Activated CD4-positive, alpha-beta T cell treated with anti-CD3 and anti-CD28 coated beads, Interleukin-2, amount 10 ng/mL, durations not matched to agents 24 days and 14 days (primary cell): ENCODE data around the gene CA12. TPM values are rescaled to one million over a fixed set of nuclear protein-coding genes. Genes with fewer than 3 reads are reported as not detected.
"Not testable (repeated sequence)": the region's sequence is repeated elsewhere in the genome, so short reads cannot be mapped to it uniquely, and the experiment has no call there.

Source experiments
- DNase-seq: peaks from one replicate; pipeline ENCODE4 v3.0.0; 2022
- H3K27ac Mint-ChIP-seq: one replicate; pipeline ENCODE4 v1.8.0; 2022; ENCODE audit warnings: mild to moderate bottlenecking, mixed read lengths
- H3K27me3 Mint-ChIP-seq: one replicate; pipeline ENCODE4 v1.8.0; 2022; ENCODE audit warnings: mixed read lengths
- H3K36me3 Mint-ChIP-seq: one replicate; pipeline ENCODE4 v1.8.0; 2022; ENCODE audit warnings: low read depth, mild to moderate bottlenecking, mixed read lengths
- H3K4me1 Mint-ChIP-seq: one replicate; pipeline ENCODE4 v1.8.0; 2021; ENCODE audit warnings: mixed read lengths
- H3K4me3 Mint-ChIP-seq: one replicate; pipeline ENCODE4 v1.8.0; 2022; ENCODE audit warnings: mild to moderate bottlenecking, moderate library complexity, mixed read lengths
- H3K9me3 Mint-ChIP-seq: one replicate; pipeline ENCODE4 v1.8.0; 2021; ENCODE audit warnings: mixed read lengths
- intact Hi-C: fragments of 100-400 bp; cut with micrococcal nuclease; formaldehyde crosslinking; loops from one replicate; pipeline ENCODE4 v1.15.1; 2023
- total RNA-seq: library from RNA; stranded (reverse); gene quantifications from 2 replicates; pipeline ENCODE4 v1.2.3, GENCODE V29; 2022

CA12 gene
- total RNA-seq, 1 donor from 2014 or later: 0.63 TPM

DNA sequence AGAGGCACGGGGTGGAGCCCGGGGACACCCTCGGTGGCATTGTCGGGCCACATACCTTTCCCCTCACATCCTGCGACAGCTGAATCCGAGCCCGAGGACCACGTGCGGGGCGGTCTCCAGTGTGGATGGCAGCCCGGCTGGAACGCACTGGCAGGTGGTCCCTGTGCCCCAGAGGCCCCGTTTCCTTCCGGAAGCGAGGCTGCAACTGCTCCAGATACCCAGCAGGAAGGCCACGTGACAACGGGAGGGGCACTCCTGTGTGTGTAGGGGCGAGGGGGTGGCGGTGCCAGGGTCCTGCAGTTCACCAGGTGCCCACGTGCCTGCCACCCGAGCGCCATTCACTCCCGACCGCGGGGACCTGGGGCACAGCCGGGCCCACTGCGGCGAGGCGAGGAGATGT, 60.2 kb downstream of the CA12 start:
- Mint-ChIP-seq H3K27ac (no peak overlapping the region), H3K4me3 (no peak overlapping the region), H3K9me3 (no peaks in the 10 kb centered on the region), H3K27me3 (peaks cover 3% of the 10 kb centered on the region), H3K36me3 (no peaks in the 10 kb centered on the region), H3K4me1 (no peaks in the 10 kb centered on the region)
- DNase-seq: no peak
- intact Hi-C loops: no loop called here

DNA sequence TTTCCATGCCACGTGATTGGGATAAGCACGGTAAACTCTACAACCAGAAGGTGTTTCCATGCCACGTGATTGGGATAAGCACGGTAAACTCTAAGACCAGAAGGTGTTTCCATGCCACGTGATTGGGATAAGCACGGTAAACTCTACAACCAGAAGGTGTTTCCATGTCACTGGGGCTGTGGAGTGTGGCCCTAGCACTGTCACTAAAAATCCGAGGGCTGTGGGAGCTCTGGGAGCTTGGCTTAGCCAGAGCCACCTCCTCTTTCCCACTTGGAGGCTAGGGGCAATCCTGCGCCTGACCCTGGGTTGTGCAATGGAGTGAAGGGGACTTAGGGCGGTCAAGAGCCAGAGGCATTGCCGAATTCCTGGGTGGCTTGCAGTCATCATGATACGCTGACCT, 60.7 kb downstream of the CA12 start:
- H3K36me3 Mint-ChIP-seq, H3K27me3 Mint-ChIP-seq, intact Hi-C loops, H3K4me1 Mint-ChIP-seq, H3K27ac Mint-ChIP-seq, H3K9me3 Mint-ChIP-seq, H3K4me3 Mint-ChIP-seq, DNase-seq: not testable (repeated sequence)

DNA sequence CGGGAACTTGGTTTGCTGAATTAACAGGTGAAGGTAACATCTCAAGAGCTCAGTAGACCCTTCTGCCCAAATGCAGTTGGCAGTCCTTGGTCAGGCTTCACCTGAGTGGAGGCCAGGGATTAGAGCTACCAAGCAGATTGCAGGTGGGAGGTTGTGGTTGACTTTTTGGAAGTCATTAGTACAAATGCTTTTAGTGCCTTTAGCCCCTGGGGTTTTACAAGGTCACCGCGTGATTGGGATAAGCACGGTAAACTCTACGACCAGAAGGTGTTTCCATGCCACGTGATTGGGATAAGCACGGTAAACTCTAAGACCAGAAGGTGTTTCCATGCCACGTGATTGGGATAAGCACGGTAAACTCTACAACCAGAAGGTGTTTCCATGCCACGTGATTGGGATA, 61.2 kb downstream of the CA12 start:
- intact Hi-C loops, H3K27me3 Mint-ChIP-seq: not testable (repeated sequence)

DNA sequence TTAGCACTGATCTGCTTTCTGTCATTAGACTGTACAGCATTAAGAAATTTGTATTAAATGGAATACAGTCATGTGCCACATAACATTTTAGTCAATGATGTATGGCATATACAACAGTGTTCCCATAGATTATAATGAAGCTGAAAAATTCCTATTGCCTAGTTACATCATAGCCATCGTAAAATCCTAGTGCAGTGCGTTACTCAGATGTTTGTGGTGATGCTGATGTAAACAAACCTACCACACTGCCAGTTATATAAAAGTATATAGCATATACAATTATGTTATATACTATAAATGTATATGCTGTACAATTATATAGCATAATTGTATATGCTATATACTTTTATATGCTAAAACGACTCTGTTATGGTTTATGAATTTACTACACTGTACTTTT, 62.6 kb downstream of the CA12 start:
- H3K9me3 Mint-ChIP-seq: no peaks in the 10 kb centered on the region
- DNase-seq: no peak
- no peaks in the 10 kb centered on the region for H3K4me1 Mint-ChIP-seq
- no peak overlapping the region for H3K4me3 Mint-ChIP-seq
- H3K36me3 Mint-ChIP-seq: no peaks in the 10 kb centered on the region
- intact Hi-C loops: no loop called here
- peaks cover 15% of the 10 kb centered on the region for H3K27me3 Mint-ChIP-seq
- H3K27ac Mint-ChIP-seq: no peak overlapping the region

More for the DNA sequence above, 61.2 kb downstream of the CA12 start:
- not testable (repeated sequence) for H3K9me3 Mint-ChIP-seq, H3K4me1 Mint-ChIP-seq, DNase-seq, H3K27ac Mint-ChIP-seq, H3K4me3 Mint-ChIP-seq, H3K36me3 Mint-ChIP-seq

DNA sequence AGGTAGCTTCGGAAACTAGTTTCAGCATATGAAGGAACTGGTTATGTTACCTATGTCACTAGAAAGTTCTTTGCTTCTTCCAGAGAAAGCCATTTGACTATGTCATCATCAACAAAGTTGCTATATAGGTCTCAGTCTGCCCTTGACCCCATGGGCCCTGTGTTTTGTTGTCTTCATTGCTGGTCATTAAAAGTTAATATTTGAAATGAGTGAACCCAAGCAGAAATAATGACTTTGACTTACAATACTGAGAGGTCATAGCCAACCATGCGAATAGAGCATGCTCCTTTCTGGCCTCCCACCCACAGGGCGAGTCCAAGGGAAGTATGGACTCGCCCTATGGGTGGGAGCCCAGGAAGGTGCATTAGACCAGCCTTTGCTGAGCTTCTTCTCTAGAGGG, 63.3 kb downstream of the CA12 start:
- peaks cover 17% of the 10 kb centered on the region for H3K27me3 Mint-ChIP-seq
- H3K9me3 Mint-ChIP-seq: no peaks in the 10 kb centered on the region
- intact Hi-C loops: no loop called here
- DNase-seq: no peak
- H3K4me1 Mint-ChIP-seq: no peaks in the 10 kb centered on the region
- H3K4me3 Mint-ChIP-seq: no peak overlapping the region
- H3K36me3 Mint-ChIP-seq: no peaks in the 10 kb centered on the region
- no peak overlapping the region for H3K27ac Mint-ChIP-seq

DNA sequence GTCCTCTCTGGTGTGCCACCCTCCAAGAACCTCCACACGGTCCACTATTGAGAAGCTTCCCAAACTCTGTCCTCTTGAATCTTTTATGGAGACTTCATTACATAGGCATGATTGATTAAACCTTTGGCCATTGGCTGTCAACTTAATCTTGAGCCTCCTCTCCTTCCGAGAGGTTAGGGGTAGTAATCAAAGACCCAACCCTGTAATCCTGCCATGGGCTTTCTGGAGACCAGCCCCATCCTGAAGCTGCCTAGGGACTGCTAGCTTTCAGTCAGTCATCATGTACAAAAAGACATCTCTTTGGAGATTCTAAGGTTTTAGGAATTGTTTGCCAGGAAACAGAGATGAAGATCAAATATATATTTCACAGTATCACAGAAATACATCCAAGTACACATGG, 67.2 kb downstream of the CA12 start:
- Mint-ChIP-seq H3K36me3 (no peaks in the 10 kb centered on the region), H3K4me3 (no peak overlapping the region), H3K9me3 (no peaks in the 10 kb centered on the region), H3K4me1 (no peaks in the 10 kb centered on the region), H3K27me3 (peaks cover 18% of the 10 kb centered on the region), H3K27ac (no peak overlapping the region)
- intact Hi-C loops: no loop called here
- no peak for DNase-seq

DNA sequence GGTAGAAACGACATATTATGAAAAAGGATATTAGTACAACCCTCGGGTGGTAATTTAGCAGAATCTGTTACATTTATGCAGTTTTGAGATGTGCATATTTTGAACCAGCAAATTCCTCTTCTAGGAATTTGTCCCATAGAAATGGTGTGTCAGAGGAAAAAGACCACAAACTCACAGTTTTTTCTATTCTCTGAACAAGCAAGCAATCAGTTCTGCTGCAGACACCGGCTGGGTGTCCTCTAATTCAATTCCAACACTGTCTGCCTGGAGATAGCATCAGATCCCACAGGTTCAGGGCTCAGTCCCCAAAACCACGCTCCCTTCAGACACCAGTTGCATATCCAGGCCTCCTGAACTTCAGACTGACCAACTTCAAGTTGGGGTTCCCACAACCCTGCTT, 67.8 kb downstream of the CA12 start:
- Mint-ChIP-seq H3K9me3 (no peaks in the 10 kb centered on the region), H3K27me3 (peaks cover 21% of the 10 kb centered on the region), H3K36me3 (peaks cover 1% of the 10 kb centered on the region), H3K27ac (no peak overlapping the region), H3K4me3 (no peak overlapping the region), H3K4me1 (no peaks in the 10 kb centered on the region)
- DNase-seq: no peak
- intact Hi-C loops: no loop called here

DNA sequence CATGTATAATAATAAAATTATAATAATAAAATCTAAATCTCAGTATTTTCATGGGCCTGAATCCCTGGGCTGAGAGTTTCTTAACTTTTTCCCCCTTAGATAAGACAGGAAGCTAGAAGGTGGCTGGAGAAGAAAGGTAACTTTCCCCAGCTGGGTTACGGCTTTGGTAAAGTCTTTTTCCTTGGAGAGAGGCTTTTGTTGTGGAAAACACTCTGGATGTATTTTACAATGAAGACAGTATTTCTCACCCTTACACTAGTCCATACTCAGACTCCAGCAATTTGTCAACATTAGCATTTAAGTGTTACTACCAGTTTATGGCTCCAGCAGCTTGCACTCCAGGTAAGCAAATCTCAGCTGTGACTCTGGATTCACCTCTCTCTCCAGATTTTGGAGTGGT, 69.4 kb downstream of the CA12 start:
- intact Hi-C loops: no loop called here
- H3K27me3 Mint-ChIP-seq: peaks cover 21% of the 10 kb centered on the region
- H3K27ac Mint-ChIP-seq: no peak overlapping the region
- no peaks in the 10 kb centered on the region for H3K4me1 Mint-ChIP-seq
- no peak overlapping the region for H3K4me3 Mint-ChIP-seq
- H3K36me3 Mint-ChIP-seq: peaks cover 1% of the 10 kb centered on the region
- no peaks in the 10 kb centered on the region for H3K9me3 Mint-ChIP-seq
- no peak for DNase-seq

DNA sequence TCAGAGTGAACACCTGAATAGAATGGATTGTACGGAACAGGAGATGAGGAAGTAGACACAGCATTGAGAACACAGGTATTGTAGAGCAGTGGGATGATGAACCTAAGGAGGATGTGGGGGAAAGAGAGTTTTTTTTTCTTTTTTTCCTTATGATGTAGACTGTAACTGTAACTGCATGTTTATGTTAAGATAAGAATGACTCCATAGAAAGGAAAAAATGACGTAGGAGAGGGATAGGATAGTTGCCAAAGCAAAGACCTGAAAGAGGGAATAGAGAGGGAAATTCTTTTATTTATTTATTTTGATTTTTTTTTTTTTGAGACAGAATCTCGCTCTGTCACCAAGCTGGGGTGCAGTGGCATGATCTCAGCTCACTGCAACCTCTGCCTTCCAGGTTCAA, 71.0 kb downstream of the CA12 start:
- Mint-ChIP-seq H3K9me3 (no peaks in the 10 kb centered on the region), H3K27me3 (peaks cover 14% of the 10 kb centered on the region), H3K27ac (no peak overlapping the region), H3K4me3 (no peak overlapping the region), H3K4me1 (no peaks in the 10 kb centered on the region), H3K36me3 (peaks cover 1% of the 10 kb centered on the region)
- no peak for DNase-seq
- intact Hi-C loops: no loop called here

DNA sequence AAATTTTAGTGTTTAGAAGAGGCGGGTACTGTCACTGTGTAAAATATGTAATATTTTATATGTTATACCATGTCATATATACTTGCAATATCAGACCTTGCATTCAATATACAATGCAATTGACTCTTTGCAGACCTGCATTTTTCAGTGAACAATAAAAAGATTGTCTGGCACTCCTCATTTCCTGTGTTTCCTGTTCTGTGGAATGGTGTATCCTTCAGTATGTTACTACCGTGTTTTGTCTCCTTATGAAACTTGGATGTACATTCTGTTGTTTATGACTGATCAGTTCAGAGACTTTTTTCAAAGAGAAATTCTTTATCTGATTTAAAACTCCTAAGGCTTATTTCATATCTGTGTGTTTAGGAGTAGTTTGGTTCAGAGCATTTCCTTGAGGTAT, 72.7 kb downstream of the CA12 start:
- no peak for DNase-seq
- Mint-ChIP-seq H3K9me3 (no peaks in the 10 kb centered on the region), H3K4me1 (no peaks in the 10 kb centered on the region), H3K27ac (no peak overlapping the region), H3K36me3 (peaks cover 1% of the 10 kb centered on the region), H3K4me3 (no peak overlapping the region), H3K27me3 (peaks cover 5% of the 10 kb centered on the region)
- intact Hi-C loops: no loop called here

DNA sequence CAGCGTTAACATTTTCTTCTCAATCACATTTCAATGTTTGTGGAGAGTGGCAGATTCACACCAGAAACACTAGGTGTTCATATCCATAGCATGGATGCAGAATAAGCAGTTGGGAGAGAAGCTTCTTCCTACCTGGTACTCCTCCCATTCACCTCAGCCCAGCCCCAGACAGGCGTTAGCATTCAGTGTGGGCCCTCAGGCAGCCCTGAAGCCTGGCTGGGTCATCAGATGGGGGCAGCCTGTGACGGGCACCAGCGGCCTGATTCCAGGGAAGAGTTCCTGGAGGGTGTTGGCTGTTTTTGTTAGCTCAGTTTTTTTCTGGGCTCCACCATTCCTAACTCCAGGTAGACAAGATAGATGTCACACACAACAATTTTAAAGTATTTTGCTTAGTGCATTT, 73.2 kb downstream of the CA12 start:
- Mint-ChIP-seq H3K27ac (no peak overlapping the region), H3K4me1 (no peaks in the 10 kb centered on the region), H3K27me3 (peaks cover 5% of the 10 kb centered on the region), H3K36me3 (peaks cover 1% of the 10 kb centered on the region), H3K4me3 (no peak overlapping the region), H3K9me3 (no peaks in the 10 kb centered on the region)
- intact Hi-C loops: no loop called here
- DNase-seq: no peak

DNA sequence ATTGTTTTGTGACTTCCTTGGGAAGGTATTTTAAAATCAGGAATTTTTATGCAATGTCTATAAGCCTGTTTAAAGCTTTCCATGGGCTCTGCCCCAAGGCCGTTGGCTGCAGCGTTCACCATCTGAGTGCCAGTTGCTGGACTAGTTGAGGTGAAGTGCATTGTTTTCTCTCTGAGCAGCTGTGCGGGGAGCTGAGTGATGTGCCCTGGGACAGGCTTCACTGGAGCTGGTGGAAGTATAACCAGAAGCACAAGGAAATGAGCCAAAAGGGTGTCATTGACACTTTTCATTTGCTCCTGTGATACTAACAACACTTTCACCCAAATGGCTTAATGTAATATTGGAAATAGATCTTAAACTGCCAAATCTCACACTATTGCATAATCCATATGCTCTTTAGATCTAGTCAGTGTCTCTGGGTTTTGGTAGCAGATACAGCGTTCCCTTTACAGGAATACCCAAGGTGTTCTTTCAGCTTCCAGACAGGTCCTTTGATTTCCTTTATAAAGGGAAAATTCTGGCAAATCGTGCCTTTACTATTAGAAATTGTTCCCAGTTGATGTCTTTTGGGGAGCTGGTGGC, 75.1 kb downstream of the CA12 start:
- Mint-ChIP-seq H3K27me3 (peaks cover 3% of the 10 kb centered on the region), H3K4me3 (no peak overlapping the region), H3K4me1 (no peaks in the 10 kb centered on the region), H3K36me3 (peaks cover 3% of the 10 kb centered on the region), H3K27ac (no peak overlapping the region), H3K9me3 (no peaks in the 10 kb centered on the region)
- no peak for DNase-seq
- intact Hi-C loops: no loop called here

DNA sequence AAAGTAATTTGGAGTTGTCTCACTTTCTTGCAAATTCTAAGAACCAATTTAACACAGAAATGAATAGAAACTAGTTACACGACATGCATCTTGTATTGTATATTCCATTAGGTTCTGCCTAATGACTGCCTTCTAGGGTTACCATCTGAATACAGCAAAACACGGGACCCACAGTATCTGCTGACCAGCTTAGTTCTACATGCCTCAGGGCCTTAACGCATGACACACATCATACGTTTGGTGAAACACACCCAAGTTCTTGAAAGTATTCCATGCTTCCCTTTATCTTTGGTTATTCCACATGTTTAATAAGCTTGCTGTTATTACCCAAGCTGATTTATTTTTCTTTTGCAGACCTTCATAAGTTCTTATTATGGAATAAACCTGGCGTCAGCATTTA, 76.4 kb downstream of the CA12 start:
- Mint-ChIP-seq H3K36me3 (peaks cover 3% of the 10 kb centered on the region), H3K4me3 (no peak overlapping the region), H3K27ac (no peak overlapping the region), H3K9me3 (no peaks in the 10 kb centered on the region), H3K27me3 (peaks cover 3% of the 10 kb centered on the region), H3K4me1 (no peaks in the 10 kb centered on the region)
- DNase-seq: no peak
- intact Hi-C loops: no loop called here

DNA sequence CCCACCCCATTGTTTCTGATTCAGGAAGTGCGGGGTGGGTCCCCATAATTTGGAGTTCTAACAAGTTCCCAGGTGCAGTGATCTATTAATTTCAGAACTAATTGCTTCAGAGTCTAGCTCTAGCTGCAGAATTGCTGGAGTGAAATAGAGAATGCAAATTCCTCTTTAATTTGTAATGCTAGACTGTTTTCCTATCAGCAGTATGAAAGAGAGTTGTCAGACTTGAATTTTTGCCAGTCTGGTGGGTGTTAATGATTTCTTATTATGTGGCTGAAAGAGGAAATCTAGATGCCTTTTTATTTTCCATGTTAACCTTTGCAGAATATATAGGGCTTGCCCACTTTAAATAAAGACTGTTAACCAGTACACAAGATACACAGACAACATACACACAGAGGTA, 80.6 kb downstream of the CA12 start:
- intact Hi-C loops: no loop called here
- Mint-ChIP-seq H3K27ac (no peak overlapping the region), H3K9me3 (no peaks in the 10 kb centered on the region), H3K27me3 (no peaks in the 10 kb centered on the region), H3K4me1 (no peaks in the 10 kb centered on the region), H3K4me3 (no peak overlapping the region), H3K36me3 (peaks cover 1% of the 10 kb centered on the region)
- no peak for DNase-seq

DNA sequence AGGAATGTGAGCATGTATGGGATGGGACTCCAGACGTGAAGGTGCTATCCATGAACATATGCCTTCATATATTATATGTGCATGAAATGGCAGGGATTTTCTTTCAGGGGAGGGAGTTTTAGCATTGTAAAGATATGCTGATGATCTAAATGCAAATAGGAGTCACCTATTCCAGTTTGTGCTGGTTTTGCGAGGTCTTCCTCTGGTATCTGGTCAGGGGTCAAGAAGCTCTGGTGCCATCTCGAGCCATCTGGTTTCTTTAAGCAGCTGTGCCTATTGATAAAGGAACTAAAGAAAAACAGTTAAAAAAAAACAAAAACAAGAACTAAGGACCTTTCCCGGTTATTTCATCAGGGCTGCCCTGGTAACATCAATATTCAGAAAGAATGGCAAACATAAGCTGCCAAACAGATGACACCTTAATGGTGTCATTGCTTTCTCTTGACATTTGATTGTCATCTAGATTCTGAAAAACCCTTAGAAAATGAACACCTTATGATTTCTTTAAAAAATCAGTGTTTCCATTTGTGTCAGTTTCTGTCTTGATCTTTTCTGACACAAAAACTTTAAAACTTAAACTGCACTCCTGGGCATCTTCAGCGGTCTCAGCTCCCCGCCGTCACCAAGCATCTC, 81.6 kb downstream of the CA12 start:
- DNase-seq: no peak
- intact Hi-C loops: no loop called here
- no peaks in the 10 kb centered on the region for H3K9me3 Mint-ChIP-seq
- peaks cover 1% of the 10 kb centered on the region for H3K36me3 Mint-ChIP-seq
- no peaks in the 10 kb centered on the region for H3K4me1 Mint-ChIP-seq
- no peak overlapping the region for H3K27ac Mint-ChIP-seq
- no peak overlapping the region for H3K4me3 Mint-ChIP-seq
- H3K27me3 Mint-ChIP-seq: no peaks in the 10 kb centered on the region
